Caco-2 (cell line): Measurements from ENCODE around the gene HOXB8. TPM values are rescaled to one million over a fixed set of nuclear protein-coding genes. Genes with fewer than 3 reads are reported as not detected.

Experiments
- BruUV-seq: library from RNA; stranded (reverse); fragments of 400-500 nt; replicated peaks from 2 replicates; lab custom pipeline; 2021; lab: Mats Ljungman, UMichigan
- CTCF ChIA-PET: fragments of 300-600 bp; sonication (Branson Sonifier 250); formaldehyde crosslinking; loops from one replicate; lab custom pipeline; 2022; ENCODE audit warnings: antibody characterized with exemption; lab: Charles Lee
- POLR2A ChIA-PET: fragments of 300-600 bp; sonication (Branson Sonifier 250); formaldehyde crosslinking; loops from one replicate; lab custom pipeline; 2022; ENCODE audit warnings: antibody characterized with exemption; lab: Charles Lee
- DNase-seq, 2 experiments: peaks; one replicate each; pipeline versions ENCODE4 v3.0.0 to v3.0.0-alpha.2; 2020 to 2022
- H3K27me3 ChIP-seq: replicated peaks from 2 replicates; pipeline ENCODE4 v1.6.0; 2011; ENCODE audit warnings: low read length; ENCODE audit not compliant: control insufficient read depth, insufficient read depth
- H3K36me3 ChIP-seq: 2 replicates; pipeline ENCODE4 v1.5.1; 2011; ENCODE audit warnings: low read length; ENCODE audit not compliant: control insufficient read depth, insufficient read depth
- H3K4me1 ChIP-seq: fragments of 250-450 bp; sonication (Bioruptor Pico); 2 replicates; pipeline ENCODE4 v1.5.1; 2020; ENCODE audit warnings: mild to moderate bottlenecking
- H3K4me3 ChIP-seq: 2 replicates; pipeline ENCODE4 v1.5.1; 2011; ENCODE audit warnings: low read depth, mild to moderate bottlenecking, control low read depth, low read length
- H3K9me3 ChIP-seq: fragments of 250-450 bp; sonication (Bioruptor Pico); 2 replicates; pipeline ENCODE4 v1.5.1; 2020; ENCODE audit warnings: mild to moderate bottlenecking, moderate library complexity
- H3K27ac Mint-ChIP-seq: one replicate; pipeline ENCODE4 v1.8.0; 2022; ENCODE audit warnings: mixed read lengths; ENCODE audit not compliant: unreplicated experiment
- H3K27me3 Mint-ChIP-seq: one replicate; pipeline ENCODE4 v1.8.0; 2022; ENCODE audit warnings: mixed read lengths; ENCODE audit not compliant: insufficient read depth, unreplicated experiment
- H3K36me3 Mint-ChIP-seq: one replicate; pipeline ENCODE4 v1.8.0; 2022; ENCODE audit warnings: mild to moderate bottlenecking, mixed read lengths; ENCODE audit not compliant: insufficient read depth, unreplicated experiment
- H3K4me1 Mint-ChIP-seq: one replicate; pipeline ENCODE4 v1.8.0; 2022; ENCODE audit warnings: low read depth, mixed read lengths; ENCODE audit not compliant: unreplicated experiment
- H3K4me3 Mint-ChIP-seq: one replicate; pipeline ENCODE4 v1.8.0; 2022; ENCODE audit warnings: mild to moderate bottlenecking, moderate library complexity, mixed read lengths; ENCODE audit not compliant: unreplicated experiment
- H3K9me3 Mint-ChIP-seq: one replicate; pipeline ENCODE4 v1.8.0; 2022; ENCODE audit warnings: mixed read lengths; ENCODE audit not compliant: unreplicated experiment
- CTCF ChIP-seq, 2 experiments: fragments of 200-600 bp in 1 of 2; IDR thresholded peaks; 1 replicate in 1 of 2; 2 replicates in 1 of 2; pipeline versions ENCODE4 v1.5.1 to v1.8.0; 2011 to 2022; ENCODE audit warnings: antibody characterized with exemption in 1 of 2, control low read depth in 1 of 2, inconsistent platforms in 1 of 2, low read depth in 1 of 2, low read length in 1 of 2, mild to moderate bottlenecking in 1 of 2, moderate library complexity in 1 of 2; ENCODE audit not compliant: insufficient read depth in 1 of 2, severe bottlenecking in 1 of 2, unreplicated experiment in 1 of 2
- intact Hi-C: fragments of 100-400 bp; cut with micrococcal nuclease; formaldehyde crosslinking; loops from one replicate; pipeline ENCODE4 v1.10.0; 2022; ENCODE audit not compliant: unreplicated experiment
- total RNA-seq: library from RNA; stranded (reverse); gene quantifications from 2 replicates; pipeline ENCODE4 v1.2.3, GENCODE V29; 2022

HOXB8 gene
- total RNA-seq, 1 experiment from 2014 or later: 1.2 TPM

- no peak for DNase-seq
- peaks cover 18% of the 10 kb centered on the region for H3K27me3 Mint-ChIP-seq
- Histone ChIP-seq H3K4me1 (peaks cover 30% of the 10 kb centered on the region), H3K36me3 (no peaks in the 10 kb centered on the region), H3K9me3 (no peaks in the 10 kb centered on the region), H3K27me3 (peaks cover 4% of the 10 kb centered on the region), H3K4me3 (no peak overlapping the region)
- H3K27ac Mint-ChIP-seq: no peak overlapping the region
- BruUV-seq: no TSS peak
- no peaks in the 10 kb centered on the region for H3K9me3 Mint-ChIP-seq
- CTCF ChIA-PET: interaction anchor here (0.7 to 1.3 kb wide), 3 partner anchors 9 to 197 kb away, joined by 3 to 4 read pairs (median 3); no protein-coding TSS in a partner anchor
- intact Hi-C loops: no loop called here
- H3K4me3 Mint-ChIP-seq: no peak overlapping the region
- POLR2A ChIA-PET: interaction anchor here (0.6 kb wide), 1 partner anchor 548 kb away, joined by 3 read pairs; the partner anchor contains the start of gene NFE2L1
- no peak for TF ChIP-seq CTCF (IDR thresholded peaks at IDR 0.05; ENCODE audit: insufficient read depth in 1 of 2, low read depth in 1 of 2, low read length in 1 of 2, severe bottlenecking in 1 of 2, unreplicated experiment in 1 of 2)
- no peaks in the 10 kb centered on the region for H3K36me3 Mint-ChIP-seq
- peaks cover 32% of the 10 kb centered on the region for H3K4me1 Mint-ChIP-seq
These were observed 18.9 kb downstream of the HOXB8 start for GRCh38 chr17:48596000-48596734.

- intact Hi-C loops: no loop called here
- H3K4me3 ChIP-seq: no peak overlapping the region
- no TSS peak for BruUV-seq
These were observed 19.7 kb downstream of the HOXB8 start for GRCh38 chr17:48595278-48595999.

More at GRCh38 chr17:48595278-48595999, 19.7 kb downstream of the HOXB8 start:
- H3K4me3 Mint-ChIP-seq: no peak overlapping the region
- H3K4me1 Mint-ChIP-seq: peaks cover 25% of the 10 kb centered on the region
- no peak for DNase-seq
- Histone ChIP-seq H3K27me3 (peaks cover 4% of the 10 kb centered on the region), H3K4me1 (peaks cover 24% of the 10 kb centered on the region), H3K36me3 (no peaks in the 10 kb centered on the region), H3K9me3 (no peaks in the 10 kb centered on the region)
- no peaks in the 10 kb centered on the region for H3K36me3 Mint-ChIP-seq
- H3K27me3 Mint-ChIP-seq: peaks cover 18% of the 10 kb centered on the region
- ChIA-PET POLR2A (no interaction called here), CTCF (interaction anchor here (0.7 to 1.3 kb wide), 3 partner anchors 8 to 197 kb away, joined by 3 to 4 read pairs (median 3); no protein-coding TSS in a partner anchor)
- TF ChIP-seq CTCF (IDR thresholded peaks at IDR 0.05; ENCODE audit: insufficient read depth in 1 of 2, low read depth in 1 of 2, low read length in 1 of 2, severe bottlenecking in 1 of 2, unreplicated experiment in 1 of 2): no peak
- H3K27ac Mint-ChIP-seq: no peak overlapping the region
- H3K9me3 Mint-ChIP-seq: no peaks in the 10 kb centered on the region
